Measurements from ENCODE around the gene EZH1. TPM values are rescaled to one million over a fixed set of nuclear protein-coding genes. Genes with fewer than 3 reads are reported as not detected.

Gene EZH1
- total and polyA plus RNA-seq, 10 of the 15 experiments (the other 5 are each of a cell fraction or from before 2014, with no cell fraction given): 6.1 to 43.3 (median 16.8) TPM

GRCh38 chr17:42657824-42658588 lies 86.8 kb downstream of the EZH1 start (continued):
- TF ChIP-seq REST (IDR thresholded peaks at IDR 0.05; ENCODE audit: low read depth, low read length): no peak
- TF ChIP-seq ZNF592 (IDR thresholded peaks at IDR 0.05): no peak
- no peak for TF ChIP-seq SMAD1 (IDR thresholded peaks at IDR 0.05; ENCODE audit: low read depth, partially characterized antibody)
- TF ChIP-seq ZZZ3 (IDR thresholded peaks at IDR 0.05; ENCODE audit: control insufficient read depth, insufficient read length, low read depth): no peak

Data from GM12878 (cell line).